Colonic mucosa (tissue), 4 donors: Measurements from ENCODE around the gene SNU13. TPM values are rescaled to one million over a fixed set of nuclear protein-coding genes. Genes with fewer than 3 reads are reported as not detected.
"Not testable (repeated sequence)": the region's sequence is repeated elsewhere in the genome, so short reads cannot be mapped to it uniquely, and the experiment has no call there.

Experiments used
- DNase-seq: peaks from one replicate; pipeline ENCODE4 v3.0.0-alpha.2; 2020
- H3K27ac ChIP-seq: fragments of 200-600 bp; one replicate; pipeline ENCODE4 v1.8.0; 2021
- H3K27me3 ChIP-seq: fragments of 200-600 bp; one replicate; pipeline ENCODE4 v1.8.0; 2021
- H3K36me3 ChIP-seq: fragments of 200-600 bp; one replicate; pipeline ENCODE4 v1.8.0; 2021
- H3K4me1 ChIP-seq: fragments of 200-600 bp; one replicate; pipeline ENCODE4 v1.8.0; 2021; ENCODE audit warnings: mild to moderate bottlenecking
- H3K4me3 ChIP-seq: fragments of 200-600 bp; one replicate; pipeline ENCODE4 v1.8.0; 2021
- H3K9ac ChIP-seq, 2 donors: one replicate each; pipeline ENCODE4 v1.7.0; 2013; ENCODE audit warnings: control low read depth in 2 of 2, low read depth in 2 of 2, low read length in 2 of 2
- H3K9me3 ChIP-seq: fragments of 200-600 bp; one replicate; pipeline ENCODE4 v1.8.0; 2021
- intact Hi-C: fragments of 100-400 bp; cut with DNase I; formaldehyde crosslinking; loops from one replicate; pipeline ENCODE4 v1.14.1; 2022
- total RNA-seq, 2 donors: library from RNA; stranded (reverse); fragmentation: NEBNext Ultra II Directional in 1 of 2; extraction: Animal tissue kit (Norgen Biotek cat#: 25700) in 1 of 2; gene quantifications; one replicate each; pipeline ENCODE4 v1.2.1, GENCODE V29; 2021
- TF ChIP-seq, protein P1 (sequence below): fragments of 200-600 bp; IDR thresholded peaks from one replicate; pipeline ENCODE4 v1.8.0; 2022; ENCODE audit warnings: antibody characterized with exemption, mild to moderate bottlenecking
- donor health status: healthy.
- donor health status: DM: no; HTN: no; CAD: no.
- donor health status: DM: no; HTN: no; CAD: no.

The SNU13 gene
- total RNA-seq, 2 donors from 2014 or later = 95.7 to 169 TPM

GRCh38 chr22:41641854-41642253 is 46.8 kb downstream of the SNU13 start:
- TF ChIP-seq, protein P1, sequence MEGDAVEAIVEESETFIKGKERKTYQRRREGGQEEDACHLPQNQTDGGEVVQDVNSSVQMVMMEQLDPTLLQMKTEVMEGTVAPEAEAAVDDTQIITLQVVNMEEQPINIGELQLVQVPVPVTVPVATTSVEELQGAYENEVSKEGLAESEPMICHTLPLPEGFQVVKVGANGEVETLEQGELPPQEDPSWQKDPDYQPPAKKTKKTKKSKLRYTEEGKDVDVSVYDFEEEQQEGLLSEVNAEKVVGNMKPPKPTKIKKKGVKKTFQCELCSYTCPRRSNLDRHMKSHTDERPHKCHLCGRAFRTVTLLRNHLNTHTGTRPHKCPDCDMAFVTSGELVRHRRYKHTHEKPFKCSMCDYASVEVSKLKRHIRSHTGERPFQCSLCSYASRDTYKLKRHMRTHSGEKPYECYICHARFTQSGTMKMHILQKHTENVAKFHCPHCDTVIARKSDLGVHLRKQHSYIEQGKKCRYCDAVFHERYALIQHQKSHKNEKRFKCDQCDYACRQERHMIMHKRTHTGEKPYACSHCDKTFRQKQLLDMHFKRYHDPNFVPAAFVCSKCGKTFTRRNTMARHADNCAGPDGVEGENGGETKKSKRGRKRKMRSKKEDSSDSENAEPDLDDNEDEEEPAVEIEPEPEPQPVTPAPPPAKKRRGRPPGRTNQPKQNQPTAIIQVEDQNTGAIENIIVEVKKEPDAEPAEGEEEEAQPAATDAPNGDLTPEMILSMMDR = no peak
- Histone ChIP-seq H3K36me3 (peaks cover 10% of the 10 kb centered on the region), H3K27me3 (no peaks in the 10 kb centered on the region), H3K9me3 (no peaks in the 10 kb centered on the region), H3K27ac (no peak overlapping the region), H3K9ac (no peak overlapping the region), H3K4me3 (no peak overlapping the region), H3K4me1 (no peaks in the 10 kb centered on the region)
- intact Hi-C loops = no loop called here
- DNase-seq = no peak

GRCh38 chr22:41638748-41639147 is 49.9 kb downstream of the SNU13 start:
- Histone ChIP-seq H3K27ac (no peak overlapping the region), H3K9me3 (no peaks in the 10 kb centered on the region), H3K27me3 (no peaks in the 10 kb centered on the region), H3K4me3 (no peak overlapping the region), H3K36me3 (peaks cover 17% of the 10 kb centered on the region), H3K9ac (no peak overlapping the region), H3K4me1 (no peaks in the 10 kb centered on the region)
- DNase-seq = no peak
- TF ChIP-seq, protein P1 = no peak
- intact Hi-C loops = no loop called here

GRCh38 chr22:41638124-41638523 is 50.5 kb downstream of the SNU13 start:
- no peaks in the 10 kb centered on the region for H3K4me1 ChIP-seq
- H3K9me3 ChIP-seq = no peaks in the 10 kb centered on the region
- no peak overlapping the region for H3K9ac ChIP-seq
- H3K27ac ChIP-seq = no peak overlapping the region
- no peak for DNase-seq
- TF ChIP-seq, protein P1 = no peak
- no peak overlapping the region for H3K4me3 ChIP-seq
- no peaks in the 10 kb centered on the region for H3K27me3 ChIP-seq
- intact Hi-C loops = no loop called here
- H3K36me3 ChIP-seq = peaks cover 15% of the 10 kb centered on the region

DNA sequence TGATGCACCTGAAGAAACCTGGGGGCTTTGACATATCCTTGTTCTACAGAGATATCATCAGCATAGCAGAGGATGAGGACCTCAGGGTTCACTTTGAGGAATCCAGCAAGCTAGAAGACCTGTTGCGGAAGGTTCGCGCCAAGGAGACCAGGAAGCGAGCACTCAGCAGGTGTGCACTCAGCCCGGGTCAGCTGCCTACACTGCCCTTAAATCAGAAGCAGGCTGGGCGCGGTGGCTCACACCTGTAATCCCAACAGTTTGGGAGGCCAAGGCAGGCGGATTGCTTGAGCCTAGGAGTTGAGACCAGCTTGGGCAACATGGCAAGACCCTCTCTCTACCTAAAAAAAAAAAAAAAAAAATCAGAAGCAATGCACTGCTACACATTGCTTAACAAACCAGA is 51.0 kb downstream of the SNU13 start:
- H3K36me3 ChIP-seq, intact Hi-C loops, H3K27me3 ChIP-seq, H3K4me1 ChIP-seq, H3K9ac ChIP-seq, H3K9me3 ChIP-seq, DNase-seq, H3K4me3 ChIP-seq, H3K27ac ChIP-seq: not testable (repeated sequence)

GRCh38 chr22:41636467-41636866 is 52.2 kb downstream of the SNU13 start:
- Histone ChIP-seq H3K9me3 (no peaks in the 10 kb centered on the region), H3K27ac (no peak overlapping the region), H3K9ac (no peak overlapping the region), H3K4me3 (no peak overlapping the region), H3K36me3 (peaks cover 9% of the 10 kb centered on the region), H3K4me1 (no peaks in the 10 kb centered on the region), H3K27me3 (no peaks in the 10 kb centered on the region)
- DNase-seq = no peak
- TF ChIP-seq, protein P1 = no peak
- intact Hi-C loops = no loop called here

DNA sequence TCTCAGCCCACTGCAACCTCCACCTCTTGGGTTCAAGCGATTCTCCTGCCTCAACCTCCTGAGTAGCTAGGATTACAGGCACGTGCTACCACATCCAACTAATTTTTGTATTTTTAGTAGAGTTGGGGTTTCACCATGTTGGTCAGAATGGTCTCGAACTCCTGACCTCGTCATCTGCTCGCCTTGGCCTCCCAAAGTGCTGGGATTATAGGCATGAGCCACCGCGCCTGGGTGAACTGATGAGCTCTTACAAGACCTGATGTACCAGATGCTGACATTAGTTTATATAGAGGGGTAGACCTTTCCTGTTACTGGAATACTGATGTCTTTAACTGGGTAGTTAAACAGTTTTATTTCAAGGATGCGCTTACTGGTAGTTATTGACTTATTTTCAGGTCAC is 54.1 kb downstream of the SNU13 start:
- intact Hi-C loops, DNase-seq: not testable (repeated sequence)
- H3K36me3 ChIP-seq = peaks cover 14% of the 10 kb centered on the region

GRCh38 chr22:41631615-41632014 is 57.1 kb downstream of the SNU13 start:
- H3K27me3 ChIP-seq, intact Hi-C loops, H3K9me3 ChIP-seq, H3K4me3 ChIP-seq, H3K9ac ChIP-seq, DNase-seq, H3K27ac ChIP-seq, H3K4me1 ChIP-seq: not testable (repeated sequence)
- peaks cover 16% of the 10 kb centered on the region for H3K36me3 ChIP-seq

More for the DNA sequence above, 54.1 kb downstream of the SNU13 start:
- not testable (repeated sequence) for H3K27me3 ChIP-seq, H3K4me1 ChIP-seq, H3K4me3 ChIP-seq, H3K9me3 ChIP-seq, H3K9ac ChIP-seq, H3K27ac ChIP-seq

- H3K27ac ChIP-seq, DNase-seq, H3K4me1 ChIP-seq, H3K9me3 ChIP-seq, H3K4me3 ChIP-seq, H3K9ac ChIP-seq, intact Hi-C loops, H3K27me3 ChIP-seq: not testable (repeated sequence)
- H3K36me3 ChIP-seq = peaks cover 16% of the 10 kb centered on the region
These were observed 57.6 kb downstream of the SNU13 start for GRCh38 chr22:41631115-41631514.
